GM23338 (cell line): Measurements from ENCODE around the gene ACSM6.

ENCODE experiments used
- CREB1 ChIP-seq: fragments of 250-450 bp; sonication (Bioruptor Pico); IDR thresholded peaks from 2 replicates; pipeline ENCODE4 v1.5.0; 2020; ENCODE audit warnings: low read depth, mild to moderate bottlenecking, moderate library complexity
- EZH2 ChIP-seq: fragments of 200-600 bp; sonication (generic); IDR thresholded peaks from one replicate; pipeline ENCODE4 v1.8.0; 2017; ENCODE audit warnings: antibody characterized with exemption, mild to moderate bottlenecking, low read depth; ENCODE audit not compliant: unreplicated experiment
- EZH2phosphoT487 ChIP-seq: fragments of 200-600 bp; sonication (generic); IDR thresholded peaks from one replicate; pipeline ENCODE4 v1.8.1; 2018; ENCODE audit warnings: antibody characterized with exemption; ENCODE audit not compliant: unreplicated experiment
- JUNB ChIP-seq: IDR thresholded peaks from one replicate; pipeline ENCODE4 v1.6.1; 2016; ENCODE audit warnings: antibody characterized with exemption; ENCODE audit not compliant: unreplicated experiment
- NANOG ChIP-seq: IDR thresholded peaks from 2 replicates; pipeline ENCODE4 v1.6.1; 2016; ENCODE audit warnings: antibody characterized with exemption, borderline replicate concordance
- POLR2AphosphoS5 ChIP-seq: IDR thresholded peaks from 2 replicates; pipeline ENCODE4 v1.6.1; 2016; ENCODE audit warnings: antibody characterized with exemption, low read depth
- STAT1 ChIP-seq: IDR thresholded peaks from one replicate; pipeline ENCODE4 v1.6.1; 2016; ENCODE audit warnings: antibody characterized with exemption; ENCODE audit not compliant: unreplicated experiment
- ZNF114 ChIP-seq: fragments of 250-450 bp; sonication (Bioruptor Pico); IDR thresholded peaks from 2 replicates; pipeline ENCODE4 v1.5.0; 2020; ENCODE audit warnings: mild to moderate bottlenecking, moderate library complexity
- ZNF331 ChIP-seq: fragments of 250-450 bp; sonication (Bioruptor Pico); IDR thresholded peaks from 2 replicates; pipeline ENCODE4 v1.5.0; 2020; ENCODE audit warnings: low read depth, mild to moderate bottlenecking, moderate library complexity
- TF ChIP-seq, protein P1 (sequence below), 2 experiments: fragments of 200-600 bp in 1 of 2; sonication (generic) in 1 of 2; conservative IDR thresholded peaks; 2 replicates each; pipeline versions ENCODE4 v1.5.1 to v1.6.1; 2016 to 2017; ENCODE audit warnings: antibody characterized with exemption in 2 of 2, low read depth in 2 of 2, mild to moderate bottlenecking in 2 of 2, moderate library complexity in 1 of 2
- TF ChIP-seq, protein P2 (sequence below): IDR thresholded peaks from one replicate; pipeline ENCODE4 v1.6.1; 2018; ENCODE audit warnings: antibody characterized with exemption; ENCODE audit not compliant: unreplicated experiment
- TF ChIP-seq, protein P3 (sequence below): IDR thresholded peaks from 2 replicates; pipeline ENCODE4 v1.6.1; 2016; ENCODE audit warnings: antibody characterized with exemption
- TF ChIP-seq, protein P4 (sequence below): fragments of 250-450 bp; sonication (Bioruptor Pico); IDR thresholded peaks from 2 replicates; pipeline ENCODE4 v1.5.0; 2020; ENCODE audit warnings: mild to moderate bottlenecking, moderate library complexity

DNA sequence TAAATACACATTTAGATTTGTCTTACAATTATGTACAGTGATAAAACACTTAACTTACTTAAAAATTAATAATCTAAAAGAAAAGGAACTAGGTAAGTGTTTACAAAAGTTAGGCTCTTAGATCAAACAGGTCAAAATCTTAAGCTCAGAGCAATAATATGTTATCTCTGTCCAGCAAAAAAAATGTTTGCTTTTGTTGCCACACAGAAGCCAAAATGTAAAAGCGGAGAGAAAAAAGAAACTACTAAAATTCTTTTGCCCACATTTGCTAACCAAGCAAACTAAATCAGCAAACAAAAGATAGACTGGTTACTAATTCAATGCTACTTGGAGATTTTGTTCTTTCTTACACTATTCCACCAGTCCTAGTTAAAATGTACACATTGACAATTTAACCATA lies 15.2 kb upstream of the ACSM6 start:
- TF ChIP-seq, protein P1, sequence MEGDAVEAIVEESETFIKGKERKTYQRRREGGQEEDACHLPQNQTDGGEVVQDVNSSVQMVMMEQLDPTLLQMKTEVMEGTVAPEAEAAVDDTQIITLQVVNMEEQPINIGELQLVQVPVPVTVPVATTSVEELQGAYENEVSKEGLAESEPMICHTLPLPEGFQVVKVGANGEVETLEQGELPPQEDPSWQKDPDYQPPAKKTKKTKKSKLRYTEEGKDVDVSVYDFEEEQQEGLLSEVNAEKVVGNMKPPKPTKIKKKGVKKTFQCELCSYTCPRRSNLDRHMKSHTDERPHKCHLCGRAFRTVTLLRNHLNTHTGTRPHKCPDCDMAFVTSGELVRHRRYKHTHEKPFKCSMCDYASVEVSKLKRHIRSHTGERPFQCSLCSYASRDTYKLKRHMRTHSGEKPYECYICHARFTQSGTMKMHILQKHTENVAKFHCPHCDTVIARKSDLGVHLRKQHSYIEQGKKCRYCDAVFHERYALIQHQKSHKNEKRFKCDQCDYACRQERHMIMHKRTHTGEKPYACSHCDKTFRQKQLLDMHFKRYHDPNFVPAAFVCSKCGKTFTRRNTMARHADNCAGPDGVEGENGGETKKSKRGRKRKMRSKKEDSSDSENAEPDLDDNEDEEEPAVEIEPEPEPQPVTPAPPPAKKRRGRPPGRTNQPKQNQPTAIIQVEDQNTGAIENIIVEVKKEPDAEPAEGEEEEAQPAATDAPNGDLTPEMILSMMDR (conservative IDR thresholded peaks at IDR 0.05; ENCODE audit: low read depth in 2 of 2): no peak
- TF ChIP-seq JUNB (no peak), EZH2phosphoT487 (no peak), EZH2 (no peak), POLR2AphosphoS5 (no peak), CREB1 (no peak), NANOG (no peak), ZNF331 (CRISPR knock-in tag) (no peak), STAT1 (no peak), ZNF114 (CRISPR knock-in tag) (no peak)
- TF ChIP-seq, protein P2, sequence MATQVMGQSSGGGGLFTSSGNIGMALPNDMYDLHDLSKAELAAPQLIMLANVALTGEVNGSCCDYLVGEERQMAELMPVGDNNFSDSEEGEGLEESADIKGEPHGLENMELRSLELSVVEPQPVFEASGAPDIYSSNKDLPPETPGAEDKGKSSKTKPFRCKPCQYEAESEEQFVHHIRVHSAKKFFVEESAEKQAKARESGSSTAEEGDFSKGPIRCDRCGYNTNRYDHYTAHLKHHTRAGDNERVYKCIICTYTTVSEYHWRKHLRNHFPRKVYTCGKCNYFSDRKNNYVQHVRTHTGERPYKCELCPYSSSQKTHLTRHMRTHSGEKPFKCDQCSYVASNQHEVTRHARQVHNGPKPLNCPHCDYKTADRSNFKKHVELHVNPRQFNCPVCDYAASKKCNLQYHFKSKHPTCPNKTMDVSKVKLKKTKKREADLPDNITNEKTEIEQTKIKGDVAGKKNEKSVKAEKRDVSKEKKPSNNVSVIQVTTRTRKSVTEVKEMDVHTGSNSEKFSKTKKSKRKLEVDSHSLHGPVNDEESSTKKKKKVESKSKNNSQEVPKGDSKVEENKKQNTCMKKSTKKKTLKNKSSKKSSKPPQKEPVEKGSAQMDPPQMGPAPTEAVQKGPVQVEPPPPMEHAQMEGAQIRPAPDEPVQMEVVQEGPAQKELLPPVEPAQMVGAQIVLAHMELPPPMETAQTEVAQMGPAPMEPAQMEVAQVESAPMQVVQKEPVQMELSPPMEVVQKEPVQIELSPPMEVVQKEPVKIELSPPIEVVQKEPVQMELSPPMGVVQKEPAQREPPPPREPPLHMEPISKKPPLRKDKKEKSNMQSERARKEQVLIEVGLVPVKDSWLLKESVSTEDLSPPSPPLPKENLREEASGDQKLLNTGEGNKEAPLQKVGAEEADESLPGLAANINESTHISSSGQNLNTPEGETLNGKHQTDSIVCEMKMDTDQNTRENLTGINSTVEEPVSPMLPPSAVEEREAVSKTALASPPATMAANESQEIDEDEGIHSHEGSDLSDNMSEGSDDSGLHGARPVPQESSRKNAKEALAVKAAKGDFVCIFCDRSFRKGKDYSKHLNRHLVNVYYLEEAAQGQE: no peak
- TF ChIP-seq, protein P3, sequence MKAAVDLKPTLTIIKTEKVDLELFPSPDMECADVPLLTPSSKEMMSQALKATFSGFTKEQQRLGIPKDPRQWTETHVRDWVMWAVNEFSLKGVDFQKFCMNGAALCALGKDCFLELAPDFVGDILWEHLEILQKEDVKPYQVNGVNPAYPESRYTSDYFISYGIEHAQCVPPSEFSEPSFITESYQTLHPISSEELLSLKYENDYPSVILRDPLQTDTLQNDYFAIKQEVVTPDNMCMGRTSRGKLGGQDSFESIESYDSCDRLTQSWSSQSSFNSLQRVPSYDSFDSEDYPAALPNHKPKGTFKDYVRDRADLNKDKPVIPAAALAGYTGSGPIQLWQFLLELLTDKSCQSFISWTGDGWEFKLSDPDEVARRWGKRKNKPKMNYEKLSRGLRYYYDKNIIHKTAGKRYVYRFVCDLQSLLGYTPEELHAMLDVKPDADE: no peak
- TF ChIP-seq, protein P4, sequence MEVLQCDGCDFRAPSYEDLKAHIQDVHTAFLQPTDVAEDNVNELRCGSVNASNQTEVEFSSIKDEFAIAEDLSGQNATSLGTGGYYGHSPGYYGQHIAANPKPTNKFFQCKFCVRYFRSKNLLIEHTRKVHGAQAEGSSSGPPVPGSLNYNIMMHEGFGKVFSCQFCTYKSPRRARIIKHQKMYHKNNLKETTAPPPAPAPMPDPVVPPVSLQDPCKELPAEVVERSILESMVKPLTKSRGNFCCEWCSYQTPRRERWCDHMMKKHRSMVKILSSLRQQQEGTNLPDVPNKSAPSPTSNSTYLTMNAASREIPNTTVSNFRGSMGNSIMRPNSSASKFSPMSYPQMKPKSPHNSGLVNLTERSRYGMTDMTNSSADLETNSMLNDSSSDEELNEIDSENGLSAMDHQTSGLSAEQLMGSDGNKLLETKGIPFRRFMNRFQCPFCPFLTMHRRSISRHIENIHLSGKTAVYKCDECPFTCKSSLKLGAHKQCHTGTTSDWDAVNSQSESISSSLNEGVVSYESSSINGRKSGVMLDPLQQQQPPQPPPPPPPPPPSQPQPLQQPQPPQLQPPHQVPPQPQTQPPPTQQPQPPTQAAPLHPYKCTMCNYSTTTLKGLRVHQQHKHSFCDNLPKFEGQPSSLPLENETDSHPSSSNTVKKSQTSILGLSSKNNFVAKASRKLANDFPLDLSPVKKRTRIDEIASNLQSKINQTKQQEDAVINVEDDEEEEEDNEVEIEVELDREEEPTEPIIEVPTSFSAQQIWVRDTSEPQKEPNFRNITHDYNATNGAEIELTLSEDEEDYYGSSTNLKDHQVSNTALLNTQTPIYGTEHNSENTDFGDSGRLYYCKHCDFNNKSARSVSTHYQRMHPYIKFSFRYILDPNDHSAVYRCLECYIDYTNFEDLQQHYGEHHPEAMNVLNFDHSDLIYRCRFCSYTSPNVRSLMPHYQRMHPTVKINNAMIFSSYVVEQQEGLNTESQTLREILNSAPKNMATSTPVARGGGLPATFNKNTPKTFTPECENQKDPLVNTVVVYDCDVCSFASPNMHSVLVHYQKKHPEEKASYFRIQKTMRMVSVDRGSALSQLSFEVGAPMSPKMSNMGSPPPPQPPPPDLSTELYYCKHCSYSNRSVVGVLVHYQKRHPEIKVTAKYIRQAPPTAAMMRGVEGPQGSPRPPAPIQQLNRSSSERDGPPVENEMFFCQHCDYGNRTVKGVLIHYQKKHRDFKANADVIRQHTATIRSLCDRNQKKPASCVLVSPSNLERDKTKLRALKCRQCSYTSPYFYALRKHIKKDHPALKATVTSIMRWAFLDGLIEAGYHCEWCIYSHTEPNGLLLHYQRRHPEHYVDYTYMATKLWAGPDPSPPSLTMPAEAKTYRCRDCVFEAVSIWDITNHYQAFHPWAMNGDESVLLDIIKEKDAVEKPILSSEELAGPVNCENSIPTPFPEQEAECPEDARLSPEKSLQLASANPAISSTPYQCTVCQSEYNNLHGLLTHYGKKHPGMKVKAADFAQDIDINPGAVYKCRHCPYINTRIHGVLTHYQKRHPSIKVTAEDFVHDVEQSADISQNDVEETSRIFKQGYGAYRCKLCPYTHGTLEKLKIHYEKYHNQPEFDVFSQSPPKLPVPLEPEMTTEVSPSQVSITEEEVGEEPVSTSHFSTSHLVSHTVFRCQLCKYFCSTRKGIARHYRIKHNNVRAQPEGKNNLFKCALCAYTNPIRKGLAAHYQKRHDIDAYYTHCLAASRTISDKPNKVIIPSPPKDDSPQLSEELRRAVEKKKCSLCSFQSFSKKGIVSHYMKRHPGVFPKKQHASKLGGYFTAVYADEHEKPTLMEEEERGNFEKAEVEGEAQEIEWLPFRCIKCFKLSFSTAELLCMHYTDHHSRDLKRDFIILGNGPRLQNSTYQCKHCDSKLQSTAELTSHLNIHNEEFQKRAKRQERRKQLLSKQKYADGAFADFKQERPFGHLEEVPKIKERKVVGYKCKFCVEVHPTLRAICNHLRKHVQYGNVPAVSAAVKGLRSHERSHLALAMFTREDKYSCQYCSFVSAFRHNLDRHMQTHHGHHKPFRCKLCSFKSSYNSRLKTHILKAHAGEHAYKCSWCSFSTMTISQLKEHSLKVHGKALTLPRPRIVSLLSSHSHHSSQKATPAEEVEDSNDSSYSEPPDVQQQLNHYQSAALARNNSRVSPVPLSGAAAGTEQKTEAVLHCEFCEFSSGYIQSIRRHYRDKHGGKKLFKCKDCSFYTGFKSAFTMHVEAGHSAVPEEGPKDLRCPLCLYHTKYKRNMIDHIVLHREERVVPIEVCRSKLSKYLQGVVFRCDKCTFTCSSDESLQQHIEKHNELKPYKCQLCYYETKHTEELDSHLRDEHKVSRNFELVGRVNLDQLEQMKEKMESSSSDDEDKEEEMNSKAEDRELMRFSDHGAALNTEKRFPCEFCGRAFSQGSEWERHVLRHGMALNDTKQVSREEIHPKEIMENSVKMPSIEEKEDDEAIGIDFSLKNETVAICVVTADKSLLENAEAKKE: no peak
